Osteocyte (in vitro differentiated cells): Measurements from ENCODE around the gene WDR70. TPM values are rescaled to one million over a fixed set of nuclear protein-coding genes. Genes with fewer than 3 reads are reported as not detected.
"Not testable (repeated sequence)": the region's sequence is repeated elsewhere in the genome, so short reads cannot be mapped to it uniquely, and the experiment has no call there.

Source experiments
- DNase-seq: peaks from one replicate; pipeline ENCODE4 v3.0.0; 2021; ENCODE audit warnings: mixed read lengths; ENCODE audit not compliant: unreplicated experiment; ENCODE audit errors: extremely low spot score
- H3K27ac Mint-ChIP-seq: one replicate; pipeline ENCODE4 v1.8.0; 2021; ENCODE audit warnings: mild to moderate bottlenecking, mixed read lengths; ENCODE audit not compliant: unreplicated experiment
- H3K27me3 Mint-ChIP-seq: one replicate; pipeline ENCODE4 v1.8.0; 2021; ENCODE audit warnings: mixed read lengths; ENCODE audit not compliant: unreplicated experiment
- H3K36me3 Mint-ChIP-seq: one replicate; pipeline ENCODE4 v1.8.0; 2021; ENCODE audit warnings: mixed read lengths; ENCODE audit not compliant: unreplicated experiment
- H3K4me1 Mint-ChIP-seq: one replicate; pipeline ENCODE4 v1.8.0; 2021; ENCODE audit warnings: mixed read lengths; ENCODE audit not compliant: unreplicated experiment
- H3K4me3 Mint-ChIP-seq: one replicate; pipeline ENCODE4 v1.8.0; 2021; ENCODE audit warnings: mild to moderate bottlenecking, moderate library complexity, mixed read lengths; ENCODE audit not compliant: unreplicated experiment
- H3K9me3 Mint-ChIP-seq: one replicate; pipeline ENCODE4 v1.8.0; 2021; ENCODE audit warnings: mixed read lengths; ENCODE audit not compliant: unreplicated experiment
- CTCF ChIP-seq: fragments of 200-600 bp; sonication (generic); IDR thresholded peaks from 2 replicates; pipeline ENCODE4 v1.5.0; 2021; ENCODE audit warnings: antibody characterized with exemption, mild to moderate bottlenecking, moderate library complexity
- total RNA-seq: library from RNA; stranded (reverse); gene quantifications from 2 replicates; pipeline ENCODE4 v1.2.1, GENCODE V29; 2021

The WDR70 gene
- total RNA-seq, 1 donor from 2014 or later: 35.4 TPM

- Mint-ChIP-seq H3K4me3 (no peak overlapping the region), H3K27me3 (no peaks in the 10 kb centered on the region), H3K4me1 (peaks cover 15% of the 10 kb centered on the region), H3K36me3 (peaks cover 17% of the 10 kb centered on the region), H3K9me3 (peaks cover 31% of the 10 kb centered on the region), H3K27ac (no peak overlapping the region)
- no peak for TF ChIP-seq CTCF
- no peak for DNase-seq
Measured at GRCh38 chr5:37641933-37642332, 262.8 kb downstream of the WDR70 start.

DNA sequence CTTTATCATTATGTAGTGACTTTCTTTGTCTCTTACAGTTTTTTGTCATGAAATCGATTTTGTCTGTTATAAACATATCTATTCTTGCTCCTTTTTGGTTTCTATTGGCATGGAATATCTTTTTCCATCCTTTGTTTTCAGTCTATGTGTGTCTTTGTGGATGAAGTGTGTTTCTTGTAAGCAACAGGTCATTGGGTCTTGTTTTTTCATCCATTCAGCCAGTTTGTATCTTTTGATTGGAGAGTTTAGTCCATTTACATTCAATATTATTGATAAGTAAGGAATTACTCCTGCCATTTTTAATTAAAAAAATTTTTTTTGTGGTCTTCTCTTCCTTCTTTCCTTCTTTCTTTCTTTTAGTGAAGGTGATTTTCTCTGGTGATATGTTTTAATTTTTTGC, 266.6 kb downstream of the WDR70 start:
- DNase-seq: no peak
- Mint-ChIP-seq H3K36me3 (peaks cover 17% of the 10 kb centered on the region), H3K9me3 (peaks cover 37% of the 10 kb centered on the region)

GRCh38 chr5:37654566-37654965, 275.4 kb downstream of the WDR70 start:
- not testable (repeated sequence) for H3K27ac Mint-ChIP-seq, H3K27me3 Mint-ChIP-seq, DNase-seq, H3K4me3 Mint-ChIP-seq
- H3K4me1 Mint-ChIP-seq: peaks cover 18% of the 10 kb centered on the region
- H3K9me3 Mint-ChIP-seq: peaks cover 31% of the 10 kb centered on the region
- H3K36me3 Mint-ChIP-seq: peaks cover 26% of the 10 kb centered on the region

More for the DNA sequence above, 266.6 kb downstream of the WDR70 start:
- no peaks in the 10 kb centered on the region for H3K27me3 Mint-ChIP-seq
- no peak for TF ChIP-seq CTCF
- H3K27ac Mint-ChIP-seq: no peak overlapping the region
- peaks cover under 1% of the 10 kb centered on the region for H3K4me1 Mint-ChIP-seq
- H3K4me3 Mint-ChIP-seq: no peak overlapping the region

GRCh38 chr5:37657046-37657445, 277.9 kb downstream of the WDR70 start:
- Mint-ChIP-seq H3K4me3 (no peak overlapping the region), H3K36me3 (peaks cover 27% of the 10 kb centered on the region), H3K4me1 (peaks cover 18% of the 10 kb centered on the region), H3K27me3 (no peaks in the 10 kb centered on the region), H3K9me3 (peaks cover 28% of the 10 kb centered on the region), H3K27ac (no peak overlapping the region)
- DNase-seq: no peak
- TF ChIP-seq CTCF: no peak

- TF ChIP-seq CTCF: no peak
- no peak for DNase-seq
- Mint-ChIP-seq H3K36me3 (peaks cover 18% of the 10 kb centered on the region), H3K27ac (no peak overlapping the region), H3K9me3 (peaks cover 22% of the 10 kb centered on the region), H3K4me1 (peaks cover 18% of the 10 kb centered on the region), H3K27me3 (no peaks in the 10 kb centered on the region), H3K4me3 (no peak overlapping the region)
Measured at GRCh38 chr5:37658440-37658839, 279.3 kb downstream of the WDR70 start.

- Mint-ChIP-seq H3K9me3 (peaks cover 3% of the 10 kb centered on the region), H3K36me3 (peaks cover 11% of the 10 kb centered on the region), H3K4me1 (peaks cover 18% of the 10 kb centered on the region), H3K4me3 (no peak overlapping the region), H3K27me3 (no peaks in the 10 kb centered on the region), H3K27ac (no peak overlapping the region)
- no peak for DNase-seq
- no peak for TF ChIP-seq CTCF
Measured at GRCh38 chr5:37660319-37660718, 281.2 kb downstream of the WDR70 start.
